ENCODE measurements around the gene RPL39L.
A peak's percentile ranks its signal among the peaks of the same experiment; 100 is the strongest.
"Not testable (repeated sequence)": the region's sequence is repeated elsewhere in the genome, so short reads cannot be mapped to it uniquely, and the experiment has no call there.

The RPL39L gene

DNA sequence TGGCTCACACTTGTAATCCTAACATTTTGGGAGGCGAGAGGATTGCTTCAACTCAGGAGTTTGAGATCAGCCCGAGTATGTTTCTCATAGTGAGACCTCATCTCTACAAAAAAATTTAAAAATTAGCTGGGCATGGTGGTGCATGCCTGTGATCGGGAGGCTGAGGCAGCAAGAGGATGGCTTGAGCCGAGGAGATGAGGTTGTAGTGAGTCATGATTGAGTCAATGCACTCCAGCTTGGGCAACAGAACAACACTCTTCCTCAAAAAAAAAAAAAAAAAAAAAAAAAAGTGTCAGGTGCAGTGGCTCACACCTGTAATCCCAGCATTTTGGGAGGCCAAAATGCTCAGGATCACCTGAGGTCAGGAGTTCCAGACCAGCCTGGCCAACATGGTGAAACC is 2.4 kb downstream of the RPL39L start:
- DNase-seq (ENCODE audit: low read depth in 2 of 2) = no peak

- no peak for DNase-seq (ENCODE audit: low read depth in 2 of 2)
These were observed 3.0 kb downstream of the RPL39L start for GRCh38 chr3:187136337-187136736.

GRCh38 chr3:187135172-187135690 is 4.1 kb downstream of the RPL39L start:
- not testable (repeated sequence) for DNase-seq (ENCODE audit: low read depth in 2 of 2)

DNA sequence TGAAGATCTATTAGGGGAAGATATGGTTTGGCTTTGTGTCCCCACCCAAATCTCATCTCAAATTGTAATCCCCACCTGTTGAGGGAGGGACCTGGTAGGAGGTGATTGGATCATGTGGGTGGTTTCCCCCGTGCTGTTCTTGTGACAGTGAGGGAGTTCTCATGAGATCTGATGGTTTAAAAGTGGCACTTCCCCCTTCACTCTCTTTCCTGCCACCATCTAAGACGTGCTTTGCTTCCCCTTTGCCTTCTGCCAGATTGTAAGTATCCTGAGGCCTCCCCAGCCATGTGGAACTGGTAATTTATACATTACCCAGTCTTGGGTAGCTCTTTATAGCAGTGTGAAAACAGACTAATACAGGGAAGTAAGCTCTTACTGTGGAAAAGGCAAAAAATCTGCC is 6.1 kb downstream of the RPL39L start:
- DNase-seq (ENCODE audit: low read depth in 2 of 2) = not testable (repeated sequence)

DNA sequence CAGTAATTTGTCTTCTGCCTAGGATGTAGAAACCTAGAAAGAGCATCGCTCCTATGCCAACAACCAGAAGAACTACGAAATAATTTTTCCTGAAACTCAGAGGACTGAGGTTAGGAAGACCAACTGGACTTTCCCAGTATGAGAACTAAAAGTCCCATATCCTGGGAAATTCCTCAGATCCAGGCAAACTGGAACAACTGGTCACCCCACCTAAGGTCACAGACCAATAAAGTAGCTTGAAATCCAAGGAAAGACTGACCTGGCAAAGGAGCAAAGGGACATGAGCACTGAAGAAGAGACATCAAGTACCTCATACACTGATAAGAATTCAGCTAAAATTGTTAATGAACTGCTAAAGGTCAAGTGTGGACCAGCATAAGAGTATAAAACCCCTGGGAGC is 6.6 kb downstream of the RPL39L start:
- DNase-seq (ENCODE audit: low read depth in 2 of 2) = no peak

- no peak for DNase-seq (ENCODE audit: low read depth in 2 of 2)
These were observed 7.3 kb downstream of the RPL39L start for GRCh38 chr3:187131981-187132380.

DNA sequence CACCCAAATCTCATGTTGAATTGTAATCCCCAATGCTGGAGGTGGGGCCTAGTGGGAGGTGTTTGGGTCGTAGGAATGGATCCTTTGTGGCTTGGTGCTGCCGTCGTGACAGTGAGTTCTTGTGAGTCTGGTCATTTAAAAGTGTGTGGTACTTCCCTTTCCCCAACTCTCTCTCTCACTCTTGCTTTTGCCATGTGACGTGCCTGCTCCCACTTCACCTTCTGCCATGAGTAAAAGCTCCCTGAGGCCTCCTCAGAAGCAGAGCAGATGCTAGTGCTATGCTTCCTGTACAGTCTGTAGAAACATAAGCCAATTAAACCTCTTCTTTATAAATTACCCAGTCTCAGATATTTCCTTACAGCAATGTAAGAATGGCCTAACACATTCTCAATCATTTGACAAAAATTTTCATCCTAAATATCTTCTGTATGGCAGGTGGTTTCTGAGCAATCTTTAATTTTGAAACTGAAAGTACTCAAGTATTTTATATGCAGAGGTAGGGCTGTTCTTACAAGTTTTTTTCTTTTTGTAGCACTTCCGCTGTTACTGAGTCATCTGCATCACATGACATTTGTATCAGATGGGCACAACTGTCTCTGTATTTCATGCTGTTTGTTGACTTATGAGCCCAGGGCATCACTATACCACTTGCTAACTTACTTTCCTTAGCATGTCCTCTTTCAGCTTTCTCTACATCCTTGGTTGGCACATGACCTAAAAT is 8.8 kb downstream of the RPL39L start:
- DNase-seq (ENCODE audit: low read depth in 2 of 2) = no peak

GRCh38 chr3:187125319-187126031 is 13.8 kb downstream of the RPL39L start:
- no peak for DNase-seq (ENCODE audit: low read depth in 2 of 2)

- DNase-seq (ENCODE audit: low read depth in 2 of 2) = no peak
These were observed 17.0 kb downstream of the RPL39L start for GRCh38 chr3:187122261-187122660.

GRCh38 chr3:187120326-187120725 is 19.0 kb downstream of the RPL39L start:
- DNase-seq (ENCODE audit: low read depth in 2 of 2) = no peak

GRCh38 chr3:187114511-187114910 is 24.8 kb downstream of the RPL39L start:
- DNase-seq (ENCODE audit: low read depth in 2 of 2) = no peak

GRCh38 chr3:187112934-187113793 is 26.1 kb downstream of the RPL39L start:
- no peak for DNase-seq (ENCODE audit: low read depth in 2 of 2)

GRCh38 chr3:187110156-187110555 is 29.1 kb downstream of the RPL39L start:
- DNase-seq (ENCODE audit: low read depth in 2 of 2) = no peak

GRCh38 chr3:187107989-187108388 is 31.3 kb downstream of the RPL39L start:
- no peak for DNase-seq (ENCODE audit: low read depth in 2 of 2)

GRCh38 chr3:187105700-187106099 is 33.6 kb downstream of the RPL39L start:
- no peak for DNase-seq (ENCODE audit: low read depth in 2 of 2)

GRCh38 chr3:187104933-187105332 is 34.4 kb downstream of the RPL39L start:
- DNase-seq (ENCODE audit: low read depth in 2 of 2) = no peak

DNA sequence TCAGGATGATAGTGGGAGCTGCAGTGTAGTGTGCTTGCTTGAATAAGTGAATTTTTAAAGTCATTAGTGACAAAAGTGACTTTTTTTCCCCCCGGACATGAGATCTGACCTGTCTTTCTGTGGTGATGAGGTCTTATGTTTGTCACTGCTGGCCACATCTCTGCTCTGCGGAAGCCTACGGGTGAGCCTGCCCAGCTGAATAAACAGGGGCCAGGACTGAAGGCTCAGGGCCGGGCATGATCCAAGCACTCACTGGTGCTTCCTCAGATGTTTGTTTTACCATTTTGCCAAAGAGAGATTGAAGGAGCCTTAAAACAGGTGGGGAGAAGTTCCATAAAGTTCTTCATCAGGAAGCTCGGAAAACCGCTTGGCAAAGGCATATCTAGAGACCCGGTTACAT is 35.0 kb downstream of the RPL39L start:
- no peak for DNase-seq (ENCODE audit: low read depth in 2 of 2)

DNA sequence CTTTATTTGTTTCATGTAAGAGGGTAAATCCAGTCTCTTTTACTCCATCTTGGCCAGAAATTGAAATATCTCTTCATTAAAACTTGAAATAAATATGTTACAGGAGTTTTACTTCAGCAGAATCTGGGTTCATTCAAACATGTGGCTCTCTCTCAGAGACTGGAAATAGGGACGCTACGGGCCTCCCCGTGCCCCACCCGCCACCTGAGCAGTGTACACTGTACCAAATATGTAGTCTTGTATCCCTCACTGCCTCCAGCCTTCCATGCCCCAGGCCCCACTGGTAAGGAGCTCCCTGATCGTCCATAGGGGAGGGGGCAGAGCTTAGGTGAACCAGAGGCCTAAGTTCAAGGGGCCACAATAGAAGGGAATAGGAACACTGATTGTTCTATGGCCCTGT is 36.0 kb downstream of the RPL39L start:
- no peak for DNase-seq (ENCODE audit: low read depth in 2 of 2)

DNA sequence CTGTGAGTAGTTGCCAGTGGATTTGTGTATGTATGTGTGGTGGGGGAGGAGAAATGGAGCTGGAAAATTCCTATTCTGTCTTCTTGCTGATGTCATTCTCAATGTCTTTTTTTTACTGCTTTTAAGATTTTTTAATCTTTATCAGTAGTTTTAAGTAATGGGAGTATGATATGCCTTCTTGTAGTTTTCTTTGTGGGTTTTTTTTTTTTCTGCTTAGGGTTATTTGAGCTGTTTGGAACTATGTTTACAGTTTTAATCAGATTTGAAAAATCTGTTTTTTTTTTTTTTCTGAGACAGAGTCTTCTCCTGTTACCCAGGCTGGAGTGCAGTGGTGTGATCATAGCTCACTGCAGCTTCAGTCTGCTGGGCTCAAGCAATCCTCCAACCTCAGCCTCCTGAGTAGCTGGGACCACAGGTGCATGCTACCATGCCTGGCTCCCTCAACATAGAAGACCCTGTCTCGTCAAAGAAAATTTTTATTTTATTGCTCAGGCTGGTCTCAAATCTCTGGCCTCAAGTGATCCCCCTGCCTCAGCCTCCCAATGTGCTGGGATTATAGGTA is 37.1 kb downstream of the RPL39L start:
- DNase-seq (ENCODE audit: low read depth in 2 of 2) = no peak

DNA sequence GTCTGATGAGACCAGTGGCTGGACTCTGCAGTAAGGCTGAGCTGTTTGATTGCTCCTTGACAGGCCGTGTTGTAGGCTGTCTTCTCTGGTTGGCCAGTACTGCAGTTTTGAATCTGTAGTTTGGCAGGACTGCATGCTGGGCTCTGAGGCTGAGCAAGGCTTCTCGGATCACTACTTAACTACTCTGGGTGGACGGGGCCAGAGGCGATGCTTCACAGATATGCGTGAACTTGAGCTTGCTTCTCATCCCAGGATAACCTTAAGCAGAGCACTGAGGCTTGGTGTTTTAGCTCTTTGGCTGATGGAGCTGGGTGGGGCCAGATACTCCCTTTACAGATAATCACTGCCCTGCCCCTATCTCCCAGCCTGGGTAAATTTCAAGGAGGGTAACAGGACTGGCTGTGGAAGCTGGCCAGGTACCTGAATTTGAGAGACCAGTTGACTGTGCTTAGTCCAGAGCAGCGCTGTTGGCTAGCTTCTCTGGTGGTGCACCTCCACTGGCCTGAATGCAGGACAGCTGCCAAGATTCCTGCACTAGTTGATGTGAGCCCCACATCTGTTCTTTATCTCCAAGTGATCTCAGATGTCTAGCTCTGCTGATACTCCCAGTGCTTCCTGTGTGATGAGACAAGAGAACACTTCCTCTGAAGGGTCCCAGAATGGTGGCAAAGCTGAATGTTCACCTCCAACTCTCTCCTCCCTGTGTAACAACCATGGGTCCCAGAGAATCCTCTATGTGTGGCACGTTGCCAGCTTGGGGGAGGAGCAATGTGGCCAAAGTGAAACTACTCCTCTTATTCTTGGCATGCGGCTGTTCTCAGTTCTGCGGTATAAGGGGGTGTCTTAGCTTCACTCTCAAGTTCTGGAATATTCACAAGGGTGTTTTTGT is 37.9 kb downstream of the RPL39L start:
- DNase-seq (ENCODE audit: low read depth in 2 of 2) = peak; percentile 6 to 35
